Activated T-cell treated with anti-CD3 and anti-CD28 coated beads for 48 hours (primary cell): ENCODE measurements around the gene LRRC36.

Source experiments
- DNase-seq: peaks from one replicate; pipeline ENCODE4 v3.0.0-alpha.2; 2020; ENCODE audit warnings: low read depth

Gene LRRC36

DNA sequence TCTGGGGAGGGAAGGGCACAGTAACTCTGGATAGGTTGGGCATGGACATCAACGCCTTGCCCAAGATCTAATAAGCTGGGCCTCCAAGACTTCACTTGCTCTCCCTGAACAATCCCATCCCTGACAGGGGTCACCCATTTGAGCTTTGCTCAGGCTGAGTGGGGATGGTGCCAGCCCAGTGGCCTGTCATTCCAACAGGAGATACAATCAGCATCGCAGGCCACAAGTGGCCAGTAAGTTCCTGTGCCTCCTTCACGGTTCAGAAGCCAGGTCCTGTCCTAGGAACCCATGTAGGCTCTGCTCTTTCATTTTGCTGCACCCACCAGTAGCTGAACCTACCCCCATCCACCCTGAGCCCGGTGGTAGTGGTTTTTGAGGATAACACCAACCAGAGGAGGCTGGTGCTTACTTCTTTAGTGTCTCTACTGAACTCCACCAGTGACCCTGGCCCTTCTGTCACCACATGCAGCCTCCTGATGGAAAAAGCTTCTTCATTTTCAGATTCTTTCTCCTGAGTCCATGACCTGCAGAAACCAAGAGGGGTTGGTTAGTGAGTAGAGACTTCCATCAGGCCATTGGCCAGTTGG is 32.4 kb upstream of the LRRC36 start:
- DNase-seq: no peak

DNA sequence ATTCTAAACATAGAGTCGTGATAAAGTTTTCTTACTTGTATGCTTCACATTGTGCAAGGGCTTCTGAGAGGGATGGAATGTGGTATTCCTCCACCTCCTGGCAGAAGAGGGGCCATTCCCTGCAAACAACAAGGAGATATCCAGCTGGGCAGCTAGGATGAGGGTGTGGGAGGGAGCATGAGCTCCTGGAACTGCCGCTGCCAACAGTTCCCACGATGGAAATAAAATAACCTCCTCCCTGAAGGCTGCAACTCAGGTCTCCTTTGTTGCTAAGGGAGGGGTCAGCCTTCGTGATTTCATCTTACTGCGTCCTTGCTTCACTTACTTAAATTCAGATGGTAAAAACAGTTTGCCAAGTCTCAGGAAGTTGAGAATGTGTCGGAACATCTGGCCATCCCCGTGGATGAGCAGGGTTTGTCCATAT is 31.7 kb upstream of the LRRC36 start:
- no peak for DNase-seq

- no peak for DNase-seq
These were observed 30.2 kb upstream of the LRRC36 start for GRCh38 chr16:67296420-67296819.

GRCh38 chr16:67298277-67298676 is 28.3 kb upstream of the LRRC36 start:
- DNase-seq: no peak

- DNase-seq: no peak
These were observed 27.3 kb upstream of the LRRC36 start for GRCh38 chr16:67299269-67299668.

- no peak for DNase-seq
These were observed 25.4 kb upstream of the LRRC36 start for GRCh38 chr16:67301080-67301782.

- no peak for DNase-seq
These were observed 24.5 kb upstream of the LRRC36 start for GRCh38 chr16:67302076-67302475.

GRCh38 chr16:67302970-67303369 is 23.6 kb upstream of the LRRC36 start:
- DNase-seq: no peak

- DNase-seq: no peak
These were observed 22.6 kb upstream of the LRRC36 start for GRCh38 chr16:67304020-67304419.

DNA sequence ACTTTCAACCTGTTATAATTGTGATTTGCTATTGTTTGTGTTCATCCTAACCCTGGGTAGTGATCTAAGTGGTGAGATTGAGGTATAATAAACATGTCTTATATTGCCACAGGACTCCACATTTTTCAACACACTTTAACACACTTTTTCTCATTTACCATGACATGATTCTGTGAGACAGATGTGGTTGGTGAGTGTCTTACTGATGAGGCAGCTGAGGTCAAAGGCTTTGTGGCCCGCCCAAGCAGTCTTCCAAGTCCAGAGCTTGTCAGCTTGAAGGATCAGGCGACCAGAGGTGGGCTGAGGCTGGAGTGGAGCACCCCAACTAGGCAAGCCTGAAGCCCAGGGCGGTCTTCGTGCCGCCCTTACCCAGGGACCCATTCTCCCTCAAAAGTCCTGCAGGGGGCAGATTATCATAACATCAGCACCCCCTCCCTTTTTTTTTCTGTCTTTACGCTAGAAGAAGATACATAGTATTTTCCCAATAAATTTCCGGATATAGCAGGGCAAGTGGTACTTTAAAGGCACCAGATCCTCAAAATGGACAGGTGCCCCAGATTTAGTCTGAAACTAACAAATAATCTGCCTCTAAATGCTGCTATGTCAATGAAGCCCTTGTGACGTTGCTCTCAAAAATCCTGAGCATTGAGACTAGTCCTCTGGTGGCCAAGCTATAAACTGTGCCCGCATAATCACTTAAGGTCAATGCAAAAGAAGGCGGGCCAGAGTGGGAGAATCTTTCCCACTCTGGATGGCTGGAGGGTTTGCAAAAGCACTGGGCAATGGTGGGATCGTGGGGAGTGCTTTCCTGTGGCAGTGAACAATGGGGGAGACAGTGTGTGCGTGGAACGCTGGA is 21.2 kb upstream of the LRRC36 start:
- DNase-seq: no peak

GRCh38 chr16:67310561-67310960 is 16.1 kb upstream of the LRRC36 start:
- DNase-seq: no peak

GRCh38 chr16:67311607-67312488 is 14.8 kb upstream of the LRRC36 start:
- DNase-seq: peak; percentile 76

GRCh38 chr16:67312719-67313118 is 13.9 kb upstream of the LRRC36 start:
- no peak for DNase-seq

DNA sequence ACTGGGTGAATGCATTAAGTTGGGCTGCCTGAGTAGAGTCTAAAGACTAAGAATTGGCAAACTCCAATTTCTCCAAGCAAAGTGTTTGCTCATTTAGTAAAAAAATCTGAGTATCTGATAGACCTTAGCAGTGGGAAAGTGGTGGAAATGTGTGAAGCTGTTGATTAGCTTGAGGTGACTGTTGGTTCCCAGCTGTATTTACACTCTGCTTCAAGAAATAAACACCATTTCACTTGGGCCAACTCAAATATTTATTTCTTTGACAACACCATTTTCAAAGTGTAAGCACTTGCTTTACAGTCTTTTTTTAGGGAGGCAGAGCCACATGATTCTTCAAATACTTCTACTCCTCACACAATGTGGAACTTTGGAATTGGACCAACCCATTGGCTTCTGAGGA is 8.8 kb upstream of the LRRC36 start:
- DNase-seq: no peak

DNA sequence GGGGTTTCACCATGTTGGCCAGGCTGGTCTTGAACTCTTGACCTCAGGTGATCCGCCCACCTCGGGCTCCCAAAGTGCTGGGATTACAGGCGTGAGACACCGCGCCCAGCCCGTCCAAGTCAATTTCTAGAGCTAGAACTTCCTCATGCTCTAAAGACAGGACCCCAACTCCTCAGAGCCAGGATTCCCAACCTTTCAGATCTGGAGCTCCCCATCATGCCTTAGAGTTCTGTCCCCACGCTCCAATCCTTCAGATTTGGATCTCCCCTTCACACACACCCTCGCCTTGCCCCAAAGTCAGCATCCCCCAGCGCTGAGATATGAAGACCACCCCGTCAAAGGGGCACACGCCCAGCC is 522 bp upstream of the LRRC36 start:
- DNase-seq: no peak

- DNase-seq: no peak
These were observed 1.1 kb downstream of the LRRC36 start for GRCh38 chr16:67327743-67328142.

GRCh38 chr16:67329901-67330300 is 3.3 kb downstream of the LRRC36 start:
- DNase-seq: no peak

DNA sequence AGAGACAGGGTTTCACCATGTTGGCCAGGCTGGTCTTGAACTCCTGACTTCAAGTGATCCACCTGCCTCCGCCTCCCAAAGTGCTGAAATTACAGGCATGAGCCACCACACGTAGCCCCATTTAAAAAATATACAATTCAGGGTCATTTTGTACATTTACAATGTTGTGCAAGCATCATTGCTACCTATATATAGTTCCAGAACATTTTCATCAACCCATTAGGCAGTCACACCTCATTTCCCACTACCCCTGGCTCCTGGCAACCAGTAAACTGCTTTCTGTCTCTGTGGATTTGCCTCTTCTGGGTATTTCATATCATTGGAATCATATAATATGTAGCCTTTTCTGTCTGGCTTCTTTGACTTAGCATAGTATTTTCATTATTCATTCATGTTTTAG is 6.7 kb downstream of the LRRC36 start:
- no peak for DNase-seq

GRCh38 chr16:67336116-67336515 is 9.5 kb downstream of the LRRC36 start:
- no peak for DNase-seq

GRCh38 chr16:67336648-67337047 is 10.0 kb downstream of the LRRC36 start:
- DNase-seq: no peak

DNA sequence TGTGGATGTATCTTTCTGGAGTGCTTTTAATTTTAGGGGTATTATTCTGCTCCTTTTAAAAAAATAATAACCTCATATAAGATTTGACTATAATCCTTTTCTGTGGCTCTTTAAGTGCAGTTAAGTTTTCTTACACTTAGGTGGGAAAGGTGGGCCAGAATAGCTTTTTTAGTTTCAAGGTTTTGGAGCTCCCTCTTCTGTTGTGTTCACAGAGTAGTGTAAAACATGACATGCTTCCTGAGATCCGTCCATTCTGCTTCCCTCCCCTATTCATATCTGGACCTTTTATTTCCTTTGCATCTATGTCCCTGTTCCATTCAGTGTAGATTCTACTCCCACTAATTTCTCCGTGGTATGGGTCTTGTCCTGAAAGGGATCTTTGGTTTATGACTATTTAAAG is 12.8 kb downstream of the LRRC36 start:
- no peak for DNase-seq

DNA sequence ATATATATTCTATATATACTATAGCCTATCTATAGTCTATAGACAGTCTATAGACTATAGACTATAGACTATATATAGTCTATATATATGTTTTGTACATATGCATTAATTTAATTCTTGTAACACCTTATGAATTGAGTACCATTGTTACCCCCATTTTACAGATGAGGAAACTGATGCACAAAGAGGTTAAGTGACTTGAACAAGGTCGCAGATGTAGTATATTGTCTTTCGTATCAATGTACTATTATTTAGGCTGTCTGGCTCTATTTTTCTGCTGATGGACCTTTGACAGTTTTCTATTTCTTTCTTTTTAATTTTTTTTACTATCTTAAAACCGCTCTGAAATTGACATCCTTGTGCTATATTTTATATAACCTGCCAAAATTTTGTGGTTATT is 14.6 kb downstream of the LRRC36 start:
- no peak for DNase-seq
